Upper lobe of right lung (tissue), 1 donor: ENCODE data around the gene PPP2R3A. TPM values are rescaled to one million over a fixed set of nuclear protein-coding genes. Genes with fewer than 3 reads are reported as not detected.

Experiments used
- ATAC-seq: fragments of 200-7000 bp; cut with Tn5 transposase; one replicate; pipeline ENCODE4 v1.9.1; 2020; ENCODE audit warnings: mild to moderate bottlenecking, moderate library complexity
- DNase-seq: peaks from one replicate; pipeline ENCODE4 v3.0.0-alpha.2; 2020
- H3K27ac ChIP-seq: fragments of 200-600 bp; one replicate; pipeline ENCODE4 v1.8.0; 2022
- H3K27me3 ChIP-seq: fragments of 200-600 bp; one replicate; pipeline ENCODE4 v1.8.0; 2022; ENCODE audit warnings: mild to moderate bottlenecking
- H3K36me3 ChIP-seq: fragments of 200-600 bp; one replicate; pipeline ENCODE4 v1.8.0; 2022
- H3K4me1 ChIP-seq: fragments of 200-600 bp; one replicate; pipeline ENCODE4 v1.8.0; 2022
- H3K4me3 ChIP-seq: fragments of 200-600 bp; one replicate; pipeline ENCODE4 v1.8.0; 2022; ENCODE audit warnings: mild to moderate bottlenecking
- H3K9me3 ChIP-seq: fragments of 200-600 bp; one replicate; pipeline ENCODE4 v1.8.0; 2022
- intact Hi-C: fragments of 100-400 bp; cut with DNase I; formaldehyde crosslinking; loops from one replicate; pipeline ENCODE4 v1.11.0; 2022
- total RNA-seq: library from RNA; stranded (reverse); fragmentation: NEBNext Ultra II Directional; extraction: Animal tissue kit (Norgen Biotek cat#: 25700); gene quantifications from one replicate; pipeline ENCODE4 v1.2.1, GENCODE V29; 2021
- TF ChIP-seq, protein P1 (sequence below): fragments of 200-600 bp; IDR thresholded peaks from one replicate; pipeline ENCODE4 v1.8.0; 2022; ENCODE audit warnings: antibody characterized with exemption
- donor health status: DM: no; HTN: yes; CAD: no; lungs with severe emphysema.

The PPP2R3A gene
- total RNA-seq, 1 donor from 2014 or later: 7.4 TPM

DNA sequence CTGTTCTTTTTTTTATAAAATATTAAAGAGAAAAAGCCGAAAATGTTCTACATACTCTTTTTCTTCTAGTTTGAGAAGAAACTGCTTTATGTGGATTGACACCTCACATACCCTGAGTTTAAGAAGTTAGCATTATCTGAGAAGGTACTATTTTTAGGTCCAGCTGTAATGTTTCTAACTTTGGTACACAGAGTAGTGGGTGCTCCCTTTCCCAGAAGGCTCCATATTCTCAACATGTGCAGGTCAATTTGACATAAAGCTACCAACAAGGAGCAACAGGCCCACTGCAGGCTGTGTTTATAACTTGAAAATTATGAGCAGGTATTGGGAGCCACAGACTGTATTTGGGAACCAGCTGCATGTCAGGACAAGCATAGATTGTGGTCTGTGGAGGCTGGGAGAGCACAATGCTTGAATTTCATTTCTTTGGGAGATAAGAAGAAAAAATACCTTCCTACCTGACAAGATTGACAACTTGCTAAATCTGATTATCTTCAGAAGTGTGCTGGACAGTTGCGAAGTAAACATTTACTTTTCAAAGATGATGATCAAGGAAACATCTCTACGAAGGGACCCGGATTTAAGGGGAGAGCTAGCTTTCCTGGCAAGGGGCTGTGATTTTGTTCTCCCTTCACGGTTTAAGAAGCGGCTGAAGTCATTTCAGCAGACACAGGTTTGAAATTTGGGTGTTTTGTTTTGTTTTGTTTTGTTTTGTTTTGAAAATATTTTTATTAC lies 57.2 kb downstream of the PPP2R3A start:
- no peaks in the 10 kb centered on the region for H3K27me3 ChIP-seq
- DNase-seq (no peak), ATAC-seq (no peak)
- no peak overlapping the region for H3K27ac ChIP-seq
- H3K4me1 ChIP-seq: no peaks in the 10 kb centered on the region
- no peak overlapping the region for H3K4me3 ChIP-seq
- intact Hi-C loops: no loop called here
- no peaks in the 10 kb centered on the region for H3K36me3 ChIP-seq
- H3K9me3 ChIP-seq: no peaks in the 10 kb centered on the region
- TF ChIP-seq, protein P1, sequence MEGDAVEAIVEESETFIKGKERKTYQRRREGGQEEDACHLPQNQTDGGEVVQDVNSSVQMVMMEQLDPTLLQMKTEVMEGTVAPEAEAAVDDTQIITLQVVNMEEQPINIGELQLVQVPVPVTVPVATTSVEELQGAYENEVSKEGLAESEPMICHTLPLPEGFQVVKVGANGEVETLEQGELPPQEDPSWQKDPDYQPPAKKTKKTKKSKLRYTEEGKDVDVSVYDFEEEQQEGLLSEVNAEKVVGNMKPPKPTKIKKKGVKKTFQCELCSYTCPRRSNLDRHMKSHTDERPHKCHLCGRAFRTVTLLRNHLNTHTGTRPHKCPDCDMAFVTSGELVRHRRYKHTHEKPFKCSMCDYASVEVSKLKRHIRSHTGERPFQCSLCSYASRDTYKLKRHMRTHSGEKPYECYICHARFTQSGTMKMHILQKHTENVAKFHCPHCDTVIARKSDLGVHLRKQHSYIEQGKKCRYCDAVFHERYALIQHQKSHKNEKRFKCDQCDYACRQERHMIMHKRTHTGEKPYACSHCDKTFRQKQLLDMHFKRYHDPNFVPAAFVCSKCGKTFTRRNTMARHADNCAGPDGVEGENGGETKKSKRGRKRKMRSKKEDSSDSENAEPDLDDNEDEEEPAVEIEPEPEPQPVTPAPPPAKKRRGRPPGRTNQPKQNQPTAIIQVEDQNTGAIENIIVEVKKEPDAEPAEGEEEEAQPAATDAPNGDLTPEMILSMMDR: no peak

- DNase-seq (no peak), ATAC-seq (no peak)
- intact Hi-C loops: no loop called here
- Histone ChIP-seq H3K4me1 (no peaks in the 10 kb centered on the region), H3K27ac (no peak overlapping the region), H3K36me3 (no peaks in the 10 kb centered on the region), H3K4me3 (no peak overlapping the region), H3K9me3 (no peaks in the 10 kb centered on the region), H3K27me3 (no peaks in the 10 kb centered on the region)
- TF ChIP-seq, protein P1: no peak
Measured at GRCh38 chr3:136023264-136023978, 57.9 kb downstream of the PPP2R3A start.

- Histone ChIP-seq H3K4me1 (no peaks in the 10 kb centered on the region), H3K27ac (no peak overlapping the region), H3K36me3 (no peaks in the 10 kb centered on the region), H3K4me3 (no peak overlapping the region), H3K27me3 (no peaks in the 10 kb centered on the region), H3K9me3 (no peaks in the 10 kb centered on the region)
- no peak for ATAC-seq
- DNase-seq: no peak
- TF ChIP-seq, protein P1: no peak
- intact Hi-C loops: no loop called here
Measured at GRCh38 chr3:136036306-136036705, 70.8 kb downstream of the PPP2R3A start.

DNA sequence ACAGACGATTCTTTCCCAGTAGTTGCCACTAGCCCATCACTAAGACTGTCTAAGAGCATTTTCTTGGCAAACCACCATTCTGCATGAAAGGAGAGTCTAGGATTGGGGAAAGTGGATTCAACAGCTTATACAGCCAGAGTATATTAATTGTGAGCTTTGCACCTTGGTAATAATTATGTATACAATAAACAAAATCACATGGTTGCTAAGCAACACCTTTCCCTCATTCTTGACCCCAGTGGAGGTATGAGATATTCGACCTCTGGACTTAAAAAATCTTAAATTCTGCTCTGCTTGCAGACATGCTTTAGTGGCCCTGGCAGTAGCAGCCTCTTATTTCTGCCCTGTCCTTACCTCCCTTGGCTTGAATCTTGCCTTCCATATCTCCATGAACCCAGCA lies 73.1 kb downstream of the PPP2R3A start:
- Histone ChIP-seq H3K4me1 (no peaks in the 10 kb centered on the region), H3K27me3 (no peaks in the 10 kb centered on the region), H3K27ac (no peak overlapping the region), H3K9me3 (no peaks in the 10 kb centered on the region), H3K36me3 (no peaks in the 10 kb centered on the region), H3K4me3 (no peak overlapping the region)
- TF ChIP-seq, protein P1: no peak
- ATAC-seq (no peak), DNase-seq (no peak)
- intact Hi-C loops: no loop called here

GRCh38 chr3:136042608-136043221 lies 77.2 kb downstream of the PPP2R3A start:
- no peaks in the 10 kb centered on the region for H3K4me1 ChIP-seq
- peak; percentile 50 for ATAC-seq
- DNase-seq: no peak
- H3K27ac ChIP-seq: no peak overlapping the region
- H3K36me3 ChIP-seq: no peaks in the 10 kb centered on the region
- H3K27me3 ChIP-seq: no peaks in the 10 kb centered on the region
- intact Hi-C loops: loop anchor here (5.0 kb wide), 1 partner anchor 125 kb away; no protein-coding TSS in a partner anchor
- H3K9me3 ChIP-seq: no peaks in the 10 kb centered on the region
- no peak overlapping the region for H3K4me3 ChIP-seq
- TF ChIP-seq, protein P1: peak; percentile 64
